Pancreas (tissue), 10 donors: Measurements from ENCODE around the gene DMAP1. TPM values are rescaled to one million over a fixed set of nuclear protein-coding genes. Genes with fewer than 3 reads are reported as not detected.
A peak's percentile ranks its signal among the peaks of the same experiment; 100 is the strongest.

ENCODE experiments used
- ATAC-seq, 4 donors: fragments of 200-7000 bp; cut with Tn5 transposase; one replicate each; pipeline versions ENCODE4 v1.8.0 to v1.9.1; 2020; ENCODE audit warnings: mild to moderate bottlenecking in 4 of 4, moderate library complexity in 4 of 4
- DNase-seq, 6 donors: peaks; one replicate each; pipeline ENCODE4 v3.0.0-alpha.2; 2020
- FAIRE-seq: peaks from 2 replicates; lab custom pipeline; 2012; peaks lifted over from hg19 to GRCh38; lab: Jason Lieb, UNC
- H3K27ac ChIP-seq, 4 donors: fragments of 200-600 bp; sonication (generic); 1 replicate in 3 of 4; 2 replicates in 1 of 4; pipeline versions ENCODE4 v1.5.0 to v1.8.0; 2020
- H3K27me3 ChIP-seq, 4 donors: fragments of 200-600 bp; one replicate each; pipeline ENCODE4 v1.8.0; 2021
- H3K36me3 ChIP-seq, 3 donors: fragments of 200-600 bp; sonication (generic) in 1 of 3; one replicate each; pipeline versions ENCODE4 v1.5.0 to v1.8.0; 2020 to 2021
- H3K4me1 ChIP-seq, 3 donors: fragments of 200-600 bp; one replicate each; pipeline ENCODE4 v1.8.0; 2021
- H3K4me3 ChIP-seq, 4 donors: fragments of 200-600 bp; sonication (generic) in 2 of 4; one replicate each; pipeline versions ENCODE4 v1.5.0 to v1.8.0; 2020 to 2021
- H3K9me3 ChIP-seq, 4 donors: fragments of 200-600 bp; one replicate each; pipeline ENCODE4 v1.8.0; 2021
- WGBS, 2 donors: extraction: QIAGEN DNeasy Blood & Tissue Kit; methylation state at CpG; one replicate each; pipeline ENCODE4 v1.1.7; 2013; 5-methylcytosine and 5-hydroxymethylcytosine counted together
- intact Hi-C, 3 donors: fragments of 100-400 bp; cut with DNase I; formaldehyde crosslinking; loops; one replicate each; pipeline versions ENCODE4 v1.11.1 to v1.14.2; 2022
- polyA plus RNA-seq, 2 donors: library from polyadenylated mRNA; stranded (reverse); fragments of 200-250 nt; gene quantifications; one replicate each; pipeline ENCODE4 v1.2.3, GENCODE V29; 2013
- total RNA-seq, 6 donors: library from RNA; stranded (reverse); fragmentation: NEBNext Ultra II Directional in 4 of 6; extraction: Animal tissue kit (Norgen Biotek cat#: 25700) in 4 of 6; gene quantifications; one replicate each; pipeline versions ENCODE4 v1.2.1 to v1.2.4, GENCODE V29; 2021 to 2023
- TF ChIP-seq, protein P1 (sequence below), 4 donors: fragments of 200-600 bp; sonication (generic) in 3 of 4; IDR thresholded peaks; one replicate each; pipeline versions ENCODE4 v1.5.0 to v1.8.0; 2021; ENCODE audit warnings: antibody characterized with exemption in 4 of 4
- donor health status: healthy with polysubstance abuse.
- donor health status: DM: no; HTN: no; CAD: no; lungs with moderate emphysema.
- donor health status: DM: no; HTN: no; CAD: no.
- donor health status: control.
- donor health status: control.
- donor health status: Bipolar disorder and iron deficiency.
- donor health status: DM: yes; HTN: yes; CAD: no.
- donor health status: DM: no; HTN: no; CAD: no.
- donor health status: DM: no; HTN: no; CAD: no.
- donor health status: DM: yes; HTN: yes; CAD: no.

DMAP1 gene
- total and polyA plus RNA-seq, 8 donors: 18.1 to 149 (median 27.8) TPM

DNA sequence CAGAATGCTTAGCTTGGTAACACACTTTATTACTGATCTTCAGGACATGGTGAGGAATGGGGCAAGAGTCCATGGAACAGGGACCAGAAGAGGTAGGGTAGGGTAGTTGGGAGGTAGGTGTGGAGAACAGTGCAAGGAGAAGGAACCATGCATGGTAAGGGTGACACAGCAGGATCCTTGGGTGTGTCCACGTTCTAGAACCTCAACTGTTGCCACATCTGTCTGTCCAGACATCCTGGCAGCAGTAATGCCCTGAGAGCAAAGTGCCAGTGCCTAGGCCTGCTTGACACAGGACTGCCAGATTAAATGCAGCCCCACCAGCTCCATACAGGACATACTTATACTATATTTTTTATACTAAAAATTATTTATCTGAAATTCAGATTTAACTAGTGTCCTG lies 13.9 kb downstream of the DMAP1 start:
- H3K27ac ChIP-seq: no peak overlapping the region
- no peaks in the 10 kb centered on the region for H3K4me1 ChIP-seq
- no peak for ATAC-seq
- FAIRE-seq: no peak
- no peaks in the 10 kb centered on the region for H3K27me3 ChIP-seq
- intact Hi-C loops: no loop called here
- WGBS, 2 donors: 77 to 89% methylated on average over 1 of the region's 1 CpG
- TF ChIP-seq, protein P1, sequence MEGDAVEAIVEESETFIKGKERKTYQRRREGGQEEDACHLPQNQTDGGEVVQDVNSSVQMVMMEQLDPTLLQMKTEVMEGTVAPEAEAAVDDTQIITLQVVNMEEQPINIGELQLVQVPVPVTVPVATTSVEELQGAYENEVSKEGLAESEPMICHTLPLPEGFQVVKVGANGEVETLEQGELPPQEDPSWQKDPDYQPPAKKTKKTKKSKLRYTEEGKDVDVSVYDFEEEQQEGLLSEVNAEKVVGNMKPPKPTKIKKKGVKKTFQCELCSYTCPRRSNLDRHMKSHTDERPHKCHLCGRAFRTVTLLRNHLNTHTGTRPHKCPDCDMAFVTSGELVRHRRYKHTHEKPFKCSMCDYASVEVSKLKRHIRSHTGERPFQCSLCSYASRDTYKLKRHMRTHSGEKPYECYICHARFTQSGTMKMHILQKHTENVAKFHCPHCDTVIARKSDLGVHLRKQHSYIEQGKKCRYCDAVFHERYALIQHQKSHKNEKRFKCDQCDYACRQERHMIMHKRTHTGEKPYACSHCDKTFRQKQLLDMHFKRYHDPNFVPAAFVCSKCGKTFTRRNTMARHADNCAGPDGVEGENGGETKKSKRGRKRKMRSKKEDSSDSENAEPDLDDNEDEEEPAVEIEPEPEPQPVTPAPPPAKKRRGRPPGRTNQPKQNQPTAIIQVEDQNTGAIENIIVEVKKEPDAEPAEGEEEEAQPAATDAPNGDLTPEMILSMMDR (IDR thresholded peaks at IDR 0.05): no peak
- H3K4me3 ChIP-seq: no peak overlapping the region
- H3K36me3 ChIP-seq: no peaks in the 10 kb centered on the region
- H3K9me3 ChIP-seq: no peaks in the 10 kb centered on the region
- DNase-seq: no peak

DNA sequence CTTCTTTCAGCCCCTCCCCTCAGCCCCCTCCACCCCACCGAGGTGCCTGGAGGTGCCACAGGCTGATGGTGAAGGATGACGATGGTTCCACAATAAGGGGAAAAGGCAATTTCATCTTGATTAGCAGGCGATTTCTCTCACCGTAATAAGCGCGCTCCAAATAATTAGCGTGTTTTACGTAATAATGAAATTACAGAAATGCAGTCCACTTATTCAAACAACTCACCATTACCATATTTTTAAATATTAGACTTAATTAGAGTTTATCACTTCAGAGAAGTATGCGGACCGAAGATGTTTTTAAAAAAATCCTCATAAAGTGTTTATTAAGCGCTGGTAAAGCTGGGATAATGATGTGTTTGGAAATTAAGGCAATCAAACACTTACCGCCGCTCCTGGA lies 14.9 kb downstream of the DMAP1 start:
- no peaks in the 10 kb centered on the region for H3K9me3 ChIP-seq
- TF ChIP-seq, protein P1 (IDR thresholded peaks at IDR 0.05): no peak
- FAIRE-seq: no peak
- no peak overlapping the region for H3K4me3 ChIP-seq
- intact Hi-C loops: no loop called here
- no peaks in the 10 kb centered on the region for H3K27me3 ChIP-seq
- H3K4me1 ChIP-seq: no peaks in the 10 kb centered on the region
- no peak for ATAC-seq
- H3K27ac ChIP-seq: no peak overlapping the region
- WGBS, 2 donors: 93 to 96% methylated on average over 13 of the region's 13 CpGs
- no peak for DNase-seq
- H3K36me3 ChIP-seq: no peaks in the 10 kb centered on the region

DNA sequence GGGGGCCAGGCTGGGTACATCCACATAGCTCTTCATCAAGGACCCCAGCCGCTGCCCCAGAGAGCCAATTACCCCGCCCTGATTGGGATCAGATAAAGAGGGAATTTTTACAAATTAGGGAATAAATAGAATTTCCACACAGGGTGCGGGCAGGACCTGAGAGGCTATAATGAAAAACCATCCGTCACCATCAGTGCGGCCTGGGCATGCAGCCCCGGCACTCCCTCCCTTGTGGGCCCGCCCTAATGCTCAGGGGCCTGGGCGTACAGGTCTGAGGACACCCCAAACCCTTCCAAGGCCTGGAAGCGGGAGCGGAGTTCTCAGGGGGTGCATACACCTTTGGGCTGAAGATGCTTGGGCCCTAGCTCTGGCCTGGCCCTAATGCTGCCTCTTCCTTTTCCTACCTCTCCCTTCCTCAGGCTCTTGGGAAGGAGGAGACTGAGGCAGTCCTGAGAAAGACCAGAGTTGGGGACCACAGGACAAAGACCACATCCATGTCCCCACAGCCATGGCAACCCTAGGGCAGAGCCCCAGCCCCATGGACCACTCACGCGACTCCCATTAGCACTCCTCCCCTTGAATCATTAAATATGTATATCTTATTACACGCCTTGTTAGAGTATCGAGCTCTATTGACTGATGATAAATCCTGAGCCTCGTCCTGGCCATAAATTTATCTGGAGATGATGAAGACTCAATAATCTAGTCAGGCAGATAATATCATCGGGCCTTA lies 16.3 kb downstream of the DMAP1 start:
- Histone ChIP-seq H3K36me3 (no peaks in the 10 kb centered on the region), H3K4me1 (no peaks in the 10 kb centered on the region), H3K4me3 (no peak overlapping the region), H3K27ac (no peak overlapping the region), H3K9me3 (no peaks in the 10 kb centered on the region), H3K27me3 (no peaks in the 10 kb centered on the region)
- peak in 1 of 6 donors; percentile 34 for DNase-seq
- 94 to 98% methylated on average over 16 of the region's 16 CpGs for WGBS, 2 donors
- TF ChIP-seq, protein P1 (IDR thresholded peaks at IDR 0.05): no peak
- no peak for ATAC-seq
- no peak for FAIRE-seq
- intact Hi-C loops: no loop called here

DNA sequence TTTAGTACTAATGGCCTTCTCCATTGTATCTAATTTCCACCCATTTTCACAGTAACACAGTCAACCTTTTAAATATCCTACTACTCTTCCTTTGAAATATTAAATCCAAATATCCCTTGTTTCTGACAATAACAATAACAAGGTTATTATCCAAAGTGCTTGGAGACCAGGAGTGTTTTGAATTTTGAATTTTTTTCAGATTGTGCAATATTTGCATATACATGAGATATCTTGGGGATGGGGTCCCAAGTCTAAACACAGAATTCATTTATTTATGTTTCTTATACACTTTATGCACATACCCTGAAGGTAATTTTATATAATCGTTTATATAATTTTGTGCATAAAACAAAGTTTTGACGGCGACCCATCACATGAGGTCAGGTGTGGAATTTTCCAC lies 17.5 kb downstream of the DMAP1 start:
- no peak for DNase-seq
- Histone ChIP-seq H3K9me3 (no peaks in the 10 kb centered on the region), H3K27me3 (no peaks in the 10 kb centered on the region), H3K4me1 (no peaks in the 10 kb centered on the region), H3K4me3 (no peak overlapping the region), H3K27ac (no peak overlapping the region), H3K36me3 (no peaks in the 10 kb centered on the region)
- WGBS, 2 donors: 81 to 83% methylated on average over 3 of the region's 3 CpGs
- intact Hi-C loops: no loop called here
- FAIRE-seq: no peak
- TF ChIP-seq, protein P1 (IDR thresholded peaks at IDR 0.05): no peak
- ATAC-seq: no peak

DNA sequence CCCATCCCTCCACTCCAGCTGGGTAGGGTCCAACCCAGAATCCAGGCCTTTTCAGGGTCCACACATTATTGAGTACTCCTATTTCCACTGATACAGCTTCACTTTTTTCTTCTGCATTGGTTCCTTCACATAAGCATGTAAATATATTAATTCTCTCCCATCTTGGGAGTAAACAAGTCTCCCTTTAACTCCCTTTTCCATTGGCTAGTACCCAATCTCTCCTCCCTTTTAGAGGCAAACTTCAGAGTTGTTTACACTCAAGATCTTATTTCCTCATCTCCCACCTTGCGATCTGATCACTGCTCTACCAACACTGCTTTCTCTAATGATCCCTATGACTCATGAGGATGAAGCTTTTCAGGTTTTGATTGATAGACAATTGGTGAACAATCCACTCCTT lies 20.3 kb downstream of the DMAP1 start:
- no peaks in the 10 kb centered on the region for H3K4me1 ChIP-seq
- DNase-seq (no peak), FAIRE-seq (no peak), ATAC-seq (no peak)
- no peaks in the 10 kb centered on the region for H3K27me3 ChIP-seq
- H3K27ac ChIP-seq: no peak overlapping the region
- TF ChIP-seq, protein P1 (IDR thresholded peaks at IDR 0.05): no peak
- no peaks in the 10 kb centered on the region for H3K9me3 ChIP-seq
- H3K36me3 ChIP-seq: no peaks in the 10 kb centered on the region
- intact Hi-C loops: no loop called here
- 90 to 96% methylated on average over 1 of the region's 1 CpG for WGBS, 2 donors
- no peak overlapping the region for H3K4me3 ChIP-seq
